PC-9 (cell line): Measurements from ENCODE around the gene TAF13. TPM values are rescaled to one million over a fixed set of nuclear protein-coding genes. Genes with fewer than 3 reads are reported as not detected.
A peak's percentile ranks its signal among the peaks of the same experiment; 100 is the strongest.

ENCODE experiments used
- BruUV-seq: library from RNA; stranded (reverse); fragments of 400-500 nt; replicated peaks from 2 replicates; lab custom pipeline; 2021; lab: Mats Ljungman, UMichigan
- CTCF ChIA-PET: fragments of 300-600 bp; sonication (Branson Sonifier 250); formaldehyde crosslinking; loops from one replicate; lab custom pipeline; 2022; ENCODE audit warnings: antibody characterized with exemption; lab: Charles Lee
- POLR2A ChIA-PET: fragments of 300-600 bp; sonication (Branson Sonifier 250); formaldehyde crosslinking; loops from one replicate; lab custom pipeline; 2022; ENCODE audit warnings: antibody characterized with exemption; ENCODE audit not compliant: unreplicated experiment; lab: Charles Lee
- DNase-seq, 2 experiments: peaks; one replicate each; pipeline versions ENCODE4 v3.0.0 to v3.0.0-alpha.2; 2015 to 2022; ENCODE audit warnings: mixed read lengths in 1 of 2
- H2AFZ ChIP-seq: fragments of 200-600 bp; sonication (generic); 2 replicates; pipeline ENCODE4 v1.8.1; 2017; ENCODE audit warnings: antibody characterized with exemption
- H3F3A ChIP-seq: fragments of 200-600 bp; sonication (generic); 2 replicates; pipeline ENCODE4 v1.8.1; 2017; ENCODE audit warnings: antibody characterized with exemption, mild to moderate bottlenecking, low read depth; ENCODE audit not compliant: insufficient read depth
- H3K27ac ChIP-seq: fragments of 200-600 bp; sonication (generic); 2 replicates; pipeline ENCODE4 v1.6.1; 2016; ENCODE audit warnings: mixed run types
- H3K27me3 ChIP-seq: fragments of 200-600 bp; sonication (generic); 2 replicates; pipeline ENCODE4 v1.6.1; 2016; ENCODE audit warnings: low read depth, mixed run types; ENCODE audit not compliant: insufficient read depth
- H3K36me3 ChIP-seq: fragments of 200-600 bp; sonication (generic); 2 replicates; pipeline ENCODE4 v1.6.1; 2016; ENCODE audit warnings: low read depth, mixed run types
- H3K4me1 ChIP-seq: fragments of 200-600 bp; sonication (generic); replicated peaks from 2 replicates; pipeline ENCODE4 v1.6.1; 2016; ENCODE audit warnings: mixed run types; ENCODE audit not compliant: insufficient read depth
- H3K4me2 ChIP-seq: fragments of 200-600 bp; sonication (generic); 2 replicates; pipeline ENCODE4 v1.6.1; 2017; ENCODE audit warnings: mixed run types
- H3K4me3 ChIP-seq: fragments of 200-600 bp; sonication (generic); 2 replicates; pipeline ENCODE4 v1.6.1; 2016; ENCODE audit warnings: mixed run types
- H3K79me2 ChIP-seq: fragments of 200-600 bp; sonication (generic); 2 replicates; pipeline ENCODE4 v1.6.1; 2017; ENCODE audit warnings: low read depth, mixed run types
- H3K9me2 ChIP-seq: fragments of 200-600 bp; sonication (generic); 2 replicates; pipeline ENCODE4 v1.8.1; 2017; ENCODE audit warnings: mild to moderate bottlenecking; ENCODE audit not compliant: insufficient read depth
- H3K9me3 ChIP-seq: fragments of 200-600 bp; sonication (generic); 2 replicates; pipeline ENCODE4 v1.8.1; 2016; ENCODE audit warnings: low read depth; ENCODE audit not compliant: insufficient read depth
- H4K20me1 ChIP-seq: fragments of 200-600 bp; sonication (generic); 2 replicates; pipeline ENCODE4 v1.8.1; 2017; ENCODE audit not compliant: insufficient read depth
- EZH2 ChIP-seq: fragments of 200-600 bp; sonication (generic); IDR thresholded peaks from 2 replicates; pipeline ENCODE4 v1.8.0; 2017; ENCODE audit warnings: antibody characterized with exemption, low read depth
- intact Hi-C: fragments of 100-400 bp; cut with micrococcal nuclease; formaldehyde crosslinking; loops from one replicate; pipeline ENCODE4 v1.10.0; 2022; ENCODE audit not compliant: unreplicated experiment
- total RNA-seq: library from RNA; stranded (reverse); gene quantifications from 2 replicates; pipeline ENCODE4 v1.2.3, GENCODE V29; 2021
- TF ChIP-seq, protein P1 (sequence below): fragments of 200-600 bp; sonication (generic); conservative IDR thresholded peaks from 2 replicates; pipeline ENCODE4 v1.6.1; 2017; ENCODE audit warnings: mixed run types, antibody characterized with exemption, mild to moderate bottlenecking, moderate library complexity

TAF13 gene
- total RNA-seq, 1 experiment from 2014 or later, result 30.1 TPM

- ChIA-PET POLR2A (no interaction called here), CTCF (no interaction called here)
- no peaks in the 10 kb centered on the region for H4K20me1 ChIP-seq
- H3K9me2 ChIP-seq, result no peaks in the 10 kb centered on the region
- peaks cover 16% of the 10 kb centered on the region; the same call in 1 of the 2 replicates for H3F3A ChIP-seq
- no peaks in the 10 kb centered on the region for H3K9me3 ChIP-seq
- no peak for TF ChIP-seq EZH2
- TF ChIP-seq, protein P1, sequence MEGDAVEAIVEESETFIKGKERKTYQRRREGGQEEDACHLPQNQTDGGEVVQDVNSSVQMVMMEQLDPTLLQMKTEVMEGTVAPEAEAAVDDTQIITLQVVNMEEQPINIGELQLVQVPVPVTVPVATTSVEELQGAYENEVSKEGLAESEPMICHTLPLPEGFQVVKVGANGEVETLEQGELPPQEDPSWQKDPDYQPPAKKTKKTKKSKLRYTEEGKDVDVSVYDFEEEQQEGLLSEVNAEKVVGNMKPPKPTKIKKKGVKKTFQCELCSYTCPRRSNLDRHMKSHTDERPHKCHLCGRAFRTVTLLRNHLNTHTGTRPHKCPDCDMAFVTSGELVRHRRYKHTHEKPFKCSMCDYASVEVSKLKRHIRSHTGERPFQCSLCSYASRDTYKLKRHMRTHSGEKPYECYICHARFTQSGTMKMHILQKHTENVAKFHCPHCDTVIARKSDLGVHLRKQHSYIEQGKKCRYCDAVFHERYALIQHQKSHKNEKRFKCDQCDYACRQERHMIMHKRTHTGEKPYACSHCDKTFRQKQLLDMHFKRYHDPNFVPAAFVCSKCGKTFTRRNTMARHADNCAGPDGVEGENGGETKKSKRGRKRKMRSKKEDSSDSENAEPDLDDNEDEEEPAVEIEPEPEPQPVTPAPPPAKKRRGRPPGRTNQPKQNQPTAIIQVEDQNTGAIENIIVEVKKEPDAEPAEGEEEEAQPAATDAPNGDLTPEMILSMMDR, result no peak
- H3K4me1 ChIP-seq, result peaks cover 16% of the 10 kb centered on the region
- peak in 1 of 2 experiments; percentile 21 for DNase-seq
- H3K4me2 ChIP-seq, result no peak overlapping the region
- intact Hi-C loops, result no loop called here
- no peak overlapping the region for H2AFZ ChIP-seq
- no peak overlapping the region for H3K4me3 ChIP-seq
- H3K27me3 ChIP-seq, result no peaks in the 10 kb centered on the region
- H3K27ac ChIP-seq, result no peak overlapping the region
- no TSS peak for BruUV-seq
- peaks cover 2% of the 10 kb centered on the region for H3K79me2 ChIP-seq
- H3K36me3 ChIP-seq, result no peaks in the 10 kb centered on the region
Observed at GRCh38 chr1:109045595-109045994, 30.2 kb downstream of the TAF13 start.

- TF ChIP-seq, protein P1, result no peak
- no peak for TF ChIP-seq EZH2
- Histone ChIP-seq H3K9me2 (no peaks in the 10 kb centered on the region), H3F3A (peaks cover 5% of the 10 kb centered on the region; the same call in 1 of the 2 replicates), H3K4me3 (peak within 1 kb of the TSS; percentile 76), H3K79me2 (peaks cover 15% of the 10 kb centered on the region), H3K27me3 (no peaks in the 10 kb centered on the region), H2AFZ (peak within 1 kb of the TSS; percentile 96), H3K36me3 (no peaks in the 10 kb centered on the region), H3K4me2 (peak within 1 kb of the TSS; percentile 85), H3K27ac (no peak within 1 kb of the TSS), H4K20me1 (no peaks in the 10 kb centered on the region), H3K9me3 (no peaks in the 10 kb centered on the region), H3K4me1 (peaks cover 16% of the 10 kb centered on the region)
- ChIA-PET POLR2A (interaction anchor here (0.6 to 0.8 kb wide), 5 partner anchors 9 to 578 kb away, joined by 3 to 9 read pairs (median 5); partner anchors contain the start of genes AMPD2 and GNAT2), CTCF (interaction anchor here (0.6 to 0.8 kb wide), 2 partner anchors 50 to 58 kb away, joined by 3 to 5 read pairs; no protein-coding TSS in a partner anchor)
- no TSS peak for BruUV-seq
- intact Hi-C loops, result loop anchor here (2.0 to 5.0 kb wide), 2 partner anchors 220 to 295 kb away; partner anchors contain the start of gene STXBP3
- DNase-seq, result peak; percentile 93 to 94
Observed at GRCh38 chr1:109041621-109042468, 34.0 kb downstream of the TAF13 start, which contains the start of gene WDR47. TSS of gene WDR47 (minus strand) at chr1:109042102. CDS start at chr1:109023512, 18,590 bp downstream.

DNA sequence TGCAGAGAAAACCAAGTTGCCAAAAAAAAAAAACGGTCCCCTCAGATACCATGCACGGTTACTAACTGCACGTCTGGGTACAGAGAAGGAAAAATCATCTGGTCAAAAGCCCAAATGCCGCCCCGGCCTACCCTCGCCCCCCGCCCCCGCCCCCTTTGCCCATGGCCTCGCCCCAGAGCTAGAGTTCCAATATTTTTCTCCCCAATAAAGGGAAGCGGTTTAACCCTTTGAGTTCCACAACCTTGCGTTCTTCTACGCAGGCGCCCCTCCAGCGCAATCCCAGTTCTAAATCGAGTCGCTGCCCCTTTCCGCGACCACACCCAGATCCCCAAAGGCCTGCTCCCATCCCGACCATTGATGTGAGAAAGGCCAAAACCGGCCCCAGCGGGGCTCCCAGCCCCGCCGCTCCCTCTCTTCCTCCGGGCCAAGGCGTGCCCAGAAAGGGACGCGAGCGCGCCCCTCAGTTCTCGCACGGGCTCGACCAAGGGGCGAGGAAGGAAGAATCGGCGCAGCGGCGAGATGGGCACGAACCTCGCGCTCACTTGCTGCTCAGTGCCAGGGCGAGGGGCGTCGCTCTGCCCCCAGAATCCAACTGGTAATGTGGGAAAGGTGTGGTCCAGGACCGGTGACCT lies 34.7 kb downstream of the TAF13 start:
- no peaks in the 10 kb centered on the region for H3K36me3 ChIP-seq
- peak overlapping the region; percentile 82 for H3K4me2 ChIP-seq
- peak overlapping the region; percentile 96 for H2AFZ ChIP-seq
- H4K20me1 ChIP-seq, result no peaks in the 10 kb centered on the region
- no peaks in the 10 kb centered on the region for H3K27me3 ChIP-seq
- ChIA-PET POLR2A (no interaction called here), CTCF (interaction anchor here (0.6 kb wide), 1 partner anchor 11 kb away, joined by 3 read pairs; no protein-coding TSS in a partner anchor)
- peaks cover 16% of the 10 kb centered on the region for H3K4me1 ChIP-seq
- DNase-seq, result peak in 1 of 2 experiments; percentile 6
- intact Hi-C loops, result loop anchor here (5.0 kb wide), 1 partner anchor 221 kb away; no protein-coding TSS in a partner anchor
- peaks cover 5% of the 10 kb centered on the region; the same call in 1 of the 2 replicates for H3F3A ChIP-seq
- H3K79me2 ChIP-seq, result peaks cover 15% of the 10 kb centered on the region
- peak overlapping the region; percentile 76 for H3K4me3 ChIP-seq
- BruUV-seq, result TSS peak; percentile 43
- no peak for TF ChIP-seq EZH2
- TF ChIP-seq, protein P1, result no peak
- no peaks in the 10 kb centered on the region for H3K9me2 ChIP-seq
- H3K27ac ChIP-seq, result no peak overlapping the region
- H3K9me3 ChIP-seq, result no peaks in the 10 kb centered on the region
